ENCODE results near the gene SMARCD2.
"Not testable (repeated sequence)": the region's sequence is repeated elsewhere in the genome, so short reads cannot be mapped to it uniquely, and the experiment has no call there.

Gene SMARCD2

DNA sequence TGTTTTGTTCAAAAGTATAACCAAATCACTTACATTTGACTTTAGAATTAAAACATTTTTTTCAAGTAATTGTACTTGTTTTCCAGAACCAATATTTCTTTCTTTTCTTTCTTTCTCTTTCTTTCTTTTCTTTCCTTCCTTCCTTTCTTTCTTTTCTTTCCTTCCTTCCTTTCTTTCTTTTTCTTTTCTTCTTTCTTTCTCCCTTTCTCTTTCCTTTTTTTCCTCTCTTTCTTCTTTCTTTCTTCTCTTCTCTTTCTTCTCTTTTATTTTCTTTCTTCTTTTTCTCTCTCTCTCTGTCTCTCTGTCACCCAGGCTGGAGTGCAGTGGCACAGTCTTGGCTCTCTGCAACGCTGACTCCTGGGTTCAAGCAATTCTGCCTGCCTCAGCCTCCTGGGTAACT, 41.7 kb downstream of the SMARCD2 start:
- DNase-seq (ENCODE audit: low read depth) = no peak

DNA sequence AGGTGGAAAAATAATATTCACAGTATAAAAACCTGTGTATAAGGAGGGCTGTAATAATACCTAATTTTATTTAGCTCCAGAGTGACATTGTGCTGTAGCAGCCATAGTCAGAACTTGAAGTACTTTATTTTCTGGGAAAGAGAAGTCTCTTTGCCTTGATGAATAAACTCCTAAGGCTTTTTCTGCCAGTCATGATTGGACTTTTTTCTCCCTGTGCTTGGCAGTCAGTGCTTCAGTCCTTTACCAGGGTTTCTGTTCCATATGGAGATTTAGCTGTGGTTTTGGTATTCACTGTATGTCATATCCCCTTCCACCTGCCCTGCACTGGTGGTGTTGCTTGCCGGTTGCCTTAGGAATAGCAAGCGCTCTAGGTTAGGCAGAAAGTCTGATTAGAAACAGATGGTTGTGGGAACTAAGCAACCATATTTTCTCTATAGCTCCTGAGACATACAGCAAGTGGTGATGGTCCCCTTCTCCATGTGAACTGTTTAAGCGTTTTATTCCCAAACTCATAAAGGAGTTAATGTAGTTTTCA, 43.8 kb downstream of the SMARCD2 start:
- no peak for DNase-seq (ENCODE audit: low read depth)

DNA sequence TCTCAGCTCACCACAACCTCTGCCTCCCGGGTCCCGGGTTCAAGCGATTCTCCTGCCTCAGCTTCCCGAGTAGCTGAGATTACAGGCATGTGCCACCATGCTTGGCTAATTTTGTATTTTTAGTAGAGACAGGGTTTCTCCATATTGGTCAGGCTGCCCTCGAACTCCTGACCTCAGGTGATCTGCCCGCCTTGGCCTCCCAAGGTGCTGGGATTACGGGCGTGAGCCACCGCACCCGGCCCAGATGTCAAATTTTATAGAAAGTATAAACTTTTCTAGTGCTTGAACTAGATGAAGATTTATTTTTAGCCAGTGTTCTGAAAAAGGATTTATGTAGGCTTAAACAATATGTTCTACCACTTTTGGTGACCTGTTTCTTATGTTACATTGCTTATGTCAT, 46.1 kb downstream of the SMARCD2 start:
- DNase-seq (ENCODE audit: low read depth) = not testable (repeated sequence)

DNA sequence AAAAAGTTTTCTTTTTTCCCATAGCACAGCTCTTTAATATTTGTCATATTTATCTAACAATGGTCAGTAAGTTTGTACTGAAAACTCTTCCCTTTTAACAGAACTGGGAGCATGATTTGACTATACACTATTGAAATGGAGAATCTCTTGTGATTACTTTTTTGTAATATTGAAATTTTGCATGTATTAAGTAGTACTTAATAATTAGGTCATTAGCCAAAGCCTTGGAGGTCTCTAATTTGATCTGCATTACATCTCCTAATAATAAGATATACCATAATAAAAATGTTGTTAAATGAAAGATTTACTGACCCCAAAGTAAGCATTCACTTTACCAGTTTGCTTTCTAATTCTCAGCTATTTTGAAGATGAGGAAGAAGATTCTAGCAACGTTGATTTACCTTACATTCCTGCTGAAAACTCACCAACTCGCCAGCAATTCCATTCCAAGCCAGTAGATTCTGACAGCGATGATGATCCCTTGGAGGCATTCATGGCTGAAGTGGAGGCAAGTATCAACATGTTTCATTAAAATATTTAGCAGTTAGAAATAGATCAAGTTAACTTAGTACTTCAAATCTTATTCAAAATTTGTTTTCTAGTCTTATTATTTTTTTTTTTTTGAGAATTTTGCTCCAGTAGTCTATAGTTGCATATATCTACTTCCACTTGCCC, 50.3 kb downstream of the SMARCD2 start:
- no peak for DNase-seq (ENCODE audit: low read depth)

DNA sequence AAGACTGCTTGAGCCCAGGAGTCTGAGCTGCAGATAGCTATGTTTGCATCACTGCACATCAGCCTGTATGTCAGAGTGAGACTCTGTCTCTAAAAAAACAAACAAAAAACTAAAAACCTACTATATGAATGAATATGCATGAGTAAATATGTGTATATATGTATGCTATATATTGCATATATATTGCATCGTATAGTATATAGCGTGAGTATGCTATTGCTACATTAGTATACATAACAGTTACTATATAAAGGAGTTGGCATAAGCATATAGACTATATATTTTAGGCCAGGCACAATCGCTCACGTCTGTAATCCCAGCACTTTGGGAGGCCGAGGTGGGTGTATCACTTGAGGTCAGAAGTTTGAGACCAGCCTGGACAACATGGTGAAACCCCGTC, 52.4 kb downstream of the SMARCD2 start:
- no peak for DNase-seq (ENCODE audit: low read depth)

DNA sequence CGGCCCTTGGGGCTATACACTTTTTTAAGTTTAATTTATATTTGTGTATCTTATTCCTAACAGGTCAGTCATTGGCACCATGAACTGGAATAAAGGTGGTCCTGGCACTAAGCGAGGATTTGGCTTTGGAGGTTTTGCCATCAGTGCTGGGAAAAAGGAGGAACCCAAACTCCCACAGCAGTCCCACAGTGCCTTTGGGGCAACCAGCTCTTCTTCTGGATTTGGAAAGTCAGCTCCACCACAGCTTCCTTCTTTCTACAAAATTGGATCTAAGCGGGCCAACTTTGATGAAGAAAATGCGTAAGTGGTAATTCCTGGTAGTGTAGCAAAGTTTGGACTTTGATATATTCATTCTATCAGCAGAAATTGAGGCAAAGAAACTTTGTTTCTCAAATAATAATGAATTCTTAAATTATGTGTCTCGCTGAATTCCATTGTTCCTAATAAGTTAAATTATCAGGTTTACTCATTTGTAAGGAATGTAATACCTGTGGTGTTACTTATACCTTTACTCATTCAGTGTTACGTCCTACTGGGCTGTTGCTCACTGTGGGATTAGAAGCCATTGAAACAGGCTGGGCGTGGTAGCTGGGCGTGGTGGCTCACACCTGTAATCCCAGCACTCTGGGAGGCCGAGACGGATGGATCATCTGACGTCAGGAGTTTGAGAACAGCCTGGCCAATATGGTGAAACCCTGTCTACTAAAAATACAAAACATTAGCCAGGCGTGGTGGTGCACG, 55.3 kb downstream of the SMARCD2 start:
- DNase-seq (ENCODE audit: low read depth) = no peak

DNA sequence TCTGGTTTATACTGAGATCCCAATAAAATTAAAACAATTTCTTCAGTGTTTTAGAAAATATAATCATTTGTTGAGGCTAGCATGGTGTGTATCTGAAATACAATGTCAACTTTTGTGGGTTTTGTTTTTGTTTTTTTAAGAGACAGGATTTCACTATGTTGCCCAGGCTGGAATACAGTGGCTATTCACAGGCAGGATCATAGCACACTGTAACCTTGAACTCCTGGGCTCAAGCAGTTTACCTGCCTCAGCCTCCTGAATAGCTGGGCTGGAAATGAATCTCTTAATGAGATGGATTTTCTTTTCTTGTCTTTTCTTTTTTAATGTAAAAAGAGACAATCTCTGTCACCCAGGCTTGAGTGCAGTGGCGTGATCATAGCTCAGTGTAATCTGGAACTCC, 56.4 kb downstream of the SMARCD2 start:
- no peak for DNase-seq (ENCODE audit: low read depth)

DNA sequence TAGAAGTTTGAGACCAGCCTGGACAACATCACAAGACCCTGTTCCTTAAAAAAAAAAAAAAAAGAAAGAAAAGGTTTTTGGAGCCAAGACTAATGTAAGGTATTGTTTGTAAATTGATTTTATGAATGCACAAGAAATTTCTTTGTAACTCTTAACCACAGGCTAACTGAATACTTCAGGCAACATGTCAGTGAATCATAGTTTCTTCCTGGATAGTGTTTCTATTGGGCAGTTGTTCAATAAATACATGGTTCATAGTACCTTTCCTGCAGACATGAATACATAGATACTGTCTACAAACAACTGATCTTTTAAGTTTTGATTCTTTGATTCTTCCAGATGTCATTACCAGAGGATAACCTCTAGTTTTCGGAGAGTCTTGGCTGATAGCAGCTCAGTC, 56.9 kb downstream of the SMARCD2 start:
- DNase-seq (ENCODE audit: low read depth) = no peak

DNA sequence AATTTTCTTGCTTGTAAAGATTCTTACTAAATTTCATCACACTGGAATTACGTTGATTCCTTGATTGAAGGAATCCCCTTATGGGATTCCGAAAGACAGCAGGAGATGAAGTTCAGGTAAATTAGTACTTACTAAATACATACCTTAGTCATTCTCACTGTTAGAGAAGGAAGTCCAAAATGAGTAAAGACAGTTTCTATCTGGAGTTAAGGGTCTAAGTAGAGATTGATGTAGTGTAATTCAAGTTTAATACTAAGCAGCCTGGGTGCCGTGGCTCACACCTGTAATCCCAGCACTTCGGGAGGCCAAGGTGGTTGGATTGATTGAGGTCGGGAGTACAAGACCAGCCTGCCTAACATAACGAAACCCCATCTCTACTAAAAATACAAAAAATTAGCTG, 59.0 kb downstream of the SMARCD2 start:
- DNase-seq (ENCODE audit: low read depth) = no peak
